BE2C (cell line): ENCODE measurements around the gene CFAP119.

Experiments
- DNase-seq: peaks from one replicate; pipeline ENCODE4 v3.0.0-alpha.2; 2020
- H3K27me3 ChIP-seq: fragments of 250-450 bp; sonication (Bioruptor Pico); 2 replicates; pipeline ENCODE4 v1.5.1; 2020; ENCODE audit warnings: mild to moderate bottlenecking
- H3K36me3 ChIP-seq: fragments of 250-450 bp; sonication (Bioruptor Pico); 2 replicates; pipeline ENCODE4 v1.5.1; 2020; ENCODE audit warnings: mild to moderate bottlenecking
- H3K4me1 ChIP-seq: fragments of 250-450 bp; sonication (Bioruptor Pico); 2 replicates; pipeline ENCODE4 v1.5.1; 2020
- H3K4me3 ChIP-seq: 2 replicates; pipeline ENCODE4 v1.5.1; 2011; ENCODE audit warnings: low read depth, low read length
- H3K9me3 ChIP-seq: fragments of 250-450 bp; sonication (Bioruptor Pico); 2 replicates; pipeline ENCODE4 v1.5.1; 2020
- TF ChIP-seq, protein P1 (sequence below): IDR thresholded peaks from 2 replicates; pipeline ENCODE4 v1.5.1; 2012; ENCODE audit warnings: mild to moderate bottlenecking, low read depth, low read length

CFAP119 gene

GRCh38 chr16:30715750-30716445 is 46.0 kb downstream of the CFAP119 start:
- peak; percentile 56 for DNase-seq
- Histone ChIP-seq H3K4me3 (peak overlapping the region; percentile 9; the same call in 1 of the 2 replicates), H3K27me3 (no peaks in the 10 kb centered on the region), H3K4me1 (peaks cover 7% of the 10 kb centered on the region), H3K9me3 (no peaks in the 10 kb centered on the region), H3K36me3 (peaks cover 58% of the 10 kb centered on the region)
- TF ChIP-seq, protein P1, sequence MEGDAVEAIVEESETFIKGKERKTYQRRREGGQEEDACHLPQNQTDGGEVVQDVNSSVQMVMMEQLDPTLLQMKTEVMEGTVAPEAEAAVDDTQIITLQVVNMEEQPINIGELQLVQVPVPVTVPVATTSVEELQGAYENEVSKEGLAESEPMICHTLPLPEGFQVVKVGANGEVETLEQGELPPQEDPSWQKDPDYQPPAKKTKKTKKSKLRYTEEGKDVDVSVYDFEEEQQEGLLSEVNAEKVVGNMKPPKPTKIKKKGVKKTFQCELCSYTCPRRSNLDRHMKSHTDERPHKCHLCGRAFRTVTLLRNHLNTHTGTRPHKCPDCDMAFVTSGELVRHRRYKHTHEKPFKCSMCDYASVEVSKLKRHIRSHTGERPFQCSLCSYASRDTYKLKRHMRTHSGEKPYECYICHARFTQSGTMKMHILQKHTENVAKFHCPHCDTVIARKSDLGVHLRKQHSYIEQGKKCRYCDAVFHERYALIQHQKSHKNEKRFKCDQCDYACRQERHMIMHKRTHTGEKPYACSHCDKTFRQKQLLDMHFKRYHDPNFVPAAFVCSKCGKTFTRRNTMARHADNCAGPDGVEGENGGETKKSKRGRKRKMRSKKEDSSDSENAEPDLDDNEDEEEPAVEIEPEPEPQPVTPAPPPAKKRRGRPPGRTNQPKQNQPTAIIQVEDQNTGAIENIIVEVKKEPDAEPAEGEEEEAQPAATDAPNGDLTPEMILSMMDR: no peak

DNA sequence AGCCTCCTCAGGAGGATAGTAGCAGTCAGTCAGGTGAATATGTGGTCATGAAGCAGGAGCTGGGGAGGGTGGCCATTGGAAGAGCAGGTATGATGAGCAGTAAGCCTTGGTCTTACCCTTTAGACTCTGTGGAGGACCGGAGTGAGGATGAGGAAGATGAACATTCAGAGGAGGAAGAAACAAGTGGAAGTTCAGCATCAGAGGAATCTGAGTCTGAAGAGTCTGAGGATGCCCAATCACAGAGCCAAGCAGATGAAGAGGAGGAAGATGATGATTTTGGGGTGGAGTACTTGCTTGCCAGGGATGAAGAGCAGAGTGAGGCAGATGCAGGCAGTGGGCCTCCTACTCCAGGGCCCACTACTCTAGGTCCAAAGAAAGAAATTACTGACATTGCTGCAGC is 50.1 kb downstream of the CFAP119 start:
- Histone ChIP-seq H3K4me3 (no peak overlapping the region), H3K27me3 (no peaks in the 10 kb centered on the region), H3K36me3 (peaks cover 71% of the 10 kb centered on the region), H3K9me3 (no peaks in the 10 kb centered on the region), H3K4me1 (peaks cover 7% of the 10 kb centered on the region)
- TF ChIP-seq, protein P1: no peak
- DNase-seq: no peak

- Histone ChIP-seq H3K36me3 (peaks cover 72% of the 10 kb centered on the region), H3K4me3 (no peak overlapping the region), H3K27me3 (no peaks in the 10 kb centered on the region), H3K9me3 (no peaks in the 10 kb centered on the region), H3K4me1 (peaks cover 7% of the 10 kb centered on the region)
- no peak for DNase-seq
- TF ChIP-seq, protein P1: no peak
Observed at GRCh38 chr16:30710971-30711370, 50.9 kb downstream of the CFAP119 start.
